NCI-H128 (cell line): Measurements from ENCODE around the gene UCP1.

ENCODE experiments used
- DNase-seq: peaks from one replicate; lab custom pipeline; 2025; ENCODE audit not compliant: unreplicated experiment; lab: John Stamatoyannopoulos, UW

The UCP1 gene, protein sequence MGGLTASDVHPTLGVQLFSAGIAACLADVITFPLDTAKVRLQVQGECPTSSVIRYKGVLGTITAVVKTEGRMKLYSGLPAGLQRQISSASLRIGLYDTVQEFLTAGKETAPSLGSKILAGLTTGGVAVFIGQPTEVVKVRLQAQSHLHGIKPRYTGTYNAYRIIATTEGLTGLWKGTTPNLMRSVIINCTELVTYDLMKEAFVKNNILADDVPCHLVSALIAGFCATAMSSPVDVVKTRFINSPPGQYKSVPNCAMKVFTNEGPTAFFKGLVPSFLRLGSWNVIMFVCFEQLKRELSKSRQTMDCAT

DNA sequence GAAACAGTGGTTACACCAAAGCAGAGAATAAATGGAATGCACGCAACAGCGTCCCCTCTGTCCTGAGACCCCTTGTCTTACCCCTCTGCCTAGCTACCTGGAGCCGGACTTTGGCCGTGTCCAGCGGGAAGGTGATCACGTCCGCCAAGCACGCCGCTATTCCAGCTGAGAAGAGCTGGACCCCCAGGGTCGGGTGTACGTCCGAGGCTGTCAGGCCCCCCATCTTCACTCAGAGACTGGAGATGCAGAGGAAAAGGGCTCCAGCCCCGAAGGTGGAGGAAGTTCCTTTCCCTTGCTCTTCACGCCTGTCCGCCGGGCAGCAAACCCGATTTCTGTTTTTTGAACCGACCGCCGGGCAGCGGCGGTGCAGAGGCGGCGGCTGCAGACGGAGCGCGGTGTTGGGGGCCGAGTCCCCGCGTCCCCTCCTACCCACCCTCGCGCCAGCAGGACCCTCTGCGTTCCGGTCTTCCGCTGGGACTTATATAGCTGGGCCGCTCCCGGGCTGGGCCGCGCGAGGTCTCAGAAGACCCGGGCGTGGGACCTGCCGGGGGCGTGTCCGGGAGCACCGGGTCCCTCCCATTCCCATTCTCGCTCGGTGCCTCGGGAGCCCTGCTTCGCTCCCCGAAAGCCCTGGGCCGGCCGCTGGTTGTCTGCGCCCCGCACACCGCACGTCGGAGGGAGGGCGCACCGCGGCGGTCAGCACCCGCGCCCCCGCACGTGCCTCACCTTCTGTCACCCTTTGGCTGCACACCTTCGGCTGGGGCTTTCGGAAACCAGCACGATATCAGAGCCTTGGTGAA, at the start of gene UCP1:
TSS of gene UCP1 (minus strand) at position 455 of the 800 bp plus-strand sequence. CDS start at position 223, 232 bp downstream.
- DNase-seq: no peak

DNA sequence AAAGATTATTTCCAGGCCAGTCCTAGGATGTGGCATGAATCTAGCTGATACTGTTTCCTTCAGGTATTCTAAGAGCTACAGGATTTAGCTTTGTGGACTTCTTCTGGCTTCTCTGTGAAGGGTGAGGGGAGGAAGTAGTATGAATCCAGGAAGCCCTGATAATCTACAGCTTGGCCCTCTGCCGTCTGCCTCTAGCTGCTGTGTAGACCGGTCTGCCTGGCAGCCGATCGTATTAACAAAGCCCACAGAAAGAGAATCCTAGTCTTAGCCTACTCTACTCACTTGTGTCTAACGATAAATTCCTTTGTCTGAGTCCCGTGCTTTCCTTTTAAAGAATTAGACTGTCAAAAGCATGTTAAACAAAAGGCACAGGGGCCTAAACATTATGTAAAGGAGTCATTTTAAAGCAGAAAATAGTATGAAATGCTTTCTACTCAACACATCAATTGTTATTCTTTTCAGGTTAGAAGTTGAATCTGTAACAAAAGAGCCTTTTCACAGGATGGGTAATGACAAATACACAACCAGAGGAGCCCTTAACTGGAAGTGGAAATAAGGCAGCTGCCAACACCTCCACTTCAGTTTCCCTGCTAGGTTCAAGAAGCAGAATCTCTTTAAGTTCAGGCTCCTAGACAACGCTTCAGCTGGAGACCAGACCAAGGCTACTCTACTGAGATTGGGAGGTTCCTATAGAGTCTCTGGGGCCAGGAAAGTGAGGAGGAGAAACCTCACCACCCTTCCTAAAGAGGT, 48.9 kb upstream of the UCP1 start:
- DNase-seq: no peak

DNA sequence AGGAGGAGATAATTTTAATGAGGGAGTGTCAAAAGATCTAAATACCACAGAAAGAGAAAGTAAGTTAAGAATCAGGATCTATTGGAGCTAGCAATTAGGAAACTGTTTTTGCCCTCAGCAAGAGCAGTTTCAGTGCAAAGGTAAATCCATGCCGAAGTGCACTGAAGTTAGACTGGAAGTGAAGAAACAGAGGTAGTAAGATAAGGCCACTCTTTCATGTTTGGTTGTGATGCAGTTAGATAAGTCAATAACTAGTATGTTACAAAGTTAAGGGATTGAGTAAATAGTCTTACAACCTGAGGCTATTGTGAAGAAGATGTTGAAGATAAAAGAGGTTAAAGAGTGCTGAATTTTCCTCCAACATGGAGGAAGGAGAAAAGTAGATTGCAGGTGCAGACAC, 46.7 kb upstream of the UCP1 start:
- DNase-seq: no peak

DNA sequence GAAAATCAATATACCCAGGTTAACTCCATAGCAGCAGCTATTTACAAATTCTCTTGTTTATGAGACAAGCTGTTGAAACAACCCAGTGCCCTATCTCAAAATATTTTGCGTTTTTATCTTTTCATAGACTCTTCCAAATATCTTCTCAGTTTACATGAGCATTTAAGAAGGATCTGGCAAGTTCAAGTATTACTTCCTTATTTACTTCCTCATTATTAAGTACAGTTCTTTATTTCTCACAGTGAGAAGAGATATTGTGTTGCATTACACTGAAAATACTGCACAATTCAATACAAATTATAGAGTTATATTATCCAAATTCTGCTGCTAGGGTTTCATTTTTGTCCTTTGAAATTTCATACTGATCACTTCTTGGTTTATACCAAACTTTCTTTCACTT, 43.6 kb upstream of the UCP1 start:
- no peak for DNase-seq

DNA sequence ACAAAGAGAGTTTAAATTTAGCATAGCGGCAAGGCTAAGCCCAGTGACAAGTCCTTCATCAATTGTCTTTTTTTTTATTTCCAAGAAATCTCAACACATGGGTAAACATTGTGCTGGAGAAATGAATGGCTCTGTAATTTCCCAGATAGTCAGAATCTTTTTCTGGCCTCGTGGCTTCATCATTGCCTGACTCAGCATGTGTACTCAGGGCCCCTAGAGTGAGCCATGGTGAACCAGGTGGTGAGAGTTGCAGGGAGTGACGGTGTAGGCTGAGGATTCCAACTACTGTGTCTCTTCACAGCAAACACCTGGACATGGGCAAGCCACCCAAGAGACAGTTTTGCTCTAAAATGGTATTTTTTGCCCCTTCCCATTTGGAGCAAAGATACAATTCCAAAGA, 43.1 kb upstream of the UCP1 start:
- no peak for DNase-seq

DNA sequence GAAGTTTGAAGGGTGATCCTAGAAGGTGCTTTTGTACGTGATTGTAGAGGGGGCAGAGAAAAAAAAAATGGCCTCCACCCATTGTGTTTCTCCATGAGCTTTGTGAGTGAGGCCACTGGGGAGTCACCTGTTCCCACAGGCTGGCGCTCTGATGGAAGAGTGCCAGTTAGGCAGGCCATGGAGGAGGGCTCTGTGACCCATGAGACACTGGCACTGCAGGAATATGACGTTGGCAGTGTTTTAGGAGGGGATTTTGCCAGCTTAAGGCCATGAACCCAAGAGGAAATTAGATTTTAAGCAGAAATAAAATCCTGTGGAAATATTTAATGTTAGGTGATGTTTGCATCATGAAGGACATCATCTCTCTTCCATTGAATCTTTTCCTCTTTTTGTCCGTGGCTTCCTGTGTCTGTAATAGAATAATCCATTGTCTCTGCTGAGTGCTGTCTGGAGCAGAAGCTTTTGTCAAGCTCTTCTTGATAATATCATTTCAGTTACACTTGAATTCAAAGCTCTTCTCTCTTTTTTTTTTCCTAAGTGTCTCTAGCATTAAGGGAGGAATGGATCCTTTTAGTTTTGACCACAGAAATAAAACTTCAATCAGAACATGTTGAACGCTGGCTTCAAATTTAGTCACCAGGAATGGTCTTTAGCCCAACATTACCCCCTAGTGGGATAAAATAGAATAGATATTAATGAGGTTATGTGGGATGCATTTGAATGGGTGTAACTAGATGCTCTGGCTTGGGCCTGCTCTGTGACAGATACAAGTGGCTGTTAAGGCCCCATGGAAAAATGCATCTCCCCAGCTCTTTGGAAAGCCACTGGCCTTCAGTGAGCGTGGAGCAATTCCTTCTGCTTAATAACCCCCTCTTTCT, 41.0 kb upstream of the UCP1 start:
- DNase-seq: peak; percentile 38

DNA sequence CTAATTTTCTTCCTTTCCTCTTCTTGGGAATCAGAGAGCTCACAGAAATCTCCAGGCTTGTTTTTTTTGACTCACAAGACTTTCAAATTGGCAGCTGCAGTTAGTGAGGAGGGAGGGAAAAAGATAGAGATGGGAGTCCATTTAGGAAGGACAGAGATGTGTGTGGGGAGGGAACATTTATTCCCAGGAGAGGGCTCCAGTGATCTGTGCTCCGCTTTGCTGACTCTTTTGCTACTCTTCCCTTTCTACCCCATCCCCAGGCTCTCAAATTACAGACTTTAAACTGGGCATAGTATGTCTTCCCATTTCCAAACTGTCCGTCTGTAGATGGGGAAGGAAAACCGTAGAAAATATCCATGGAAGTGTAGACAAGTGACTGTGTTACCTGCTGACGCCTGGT, 39.1 kb upstream of the UCP1 start:
- no peak for DNase-seq

DNA sequence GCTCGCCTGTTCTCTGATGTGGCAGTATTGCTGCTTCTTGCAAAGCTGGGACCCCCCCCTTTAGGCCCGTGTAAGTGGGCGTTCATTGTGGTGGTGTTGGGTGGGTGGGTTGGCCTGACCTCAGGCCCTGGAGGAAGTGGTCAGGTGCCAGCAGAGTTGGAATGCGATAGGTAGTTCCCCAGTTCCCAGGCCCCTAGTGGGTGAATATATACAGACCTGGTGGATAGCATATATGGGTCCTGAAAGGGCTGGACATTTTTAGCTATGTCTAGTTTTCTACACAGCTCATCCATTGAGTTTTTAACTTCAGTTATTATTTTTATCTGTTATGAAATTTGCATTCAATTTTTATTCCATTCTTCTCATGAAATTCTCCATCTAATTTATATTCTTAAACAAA, 35.8 kb upstream of the UCP1 start:
- no peak for DNase-seq

DNA sequence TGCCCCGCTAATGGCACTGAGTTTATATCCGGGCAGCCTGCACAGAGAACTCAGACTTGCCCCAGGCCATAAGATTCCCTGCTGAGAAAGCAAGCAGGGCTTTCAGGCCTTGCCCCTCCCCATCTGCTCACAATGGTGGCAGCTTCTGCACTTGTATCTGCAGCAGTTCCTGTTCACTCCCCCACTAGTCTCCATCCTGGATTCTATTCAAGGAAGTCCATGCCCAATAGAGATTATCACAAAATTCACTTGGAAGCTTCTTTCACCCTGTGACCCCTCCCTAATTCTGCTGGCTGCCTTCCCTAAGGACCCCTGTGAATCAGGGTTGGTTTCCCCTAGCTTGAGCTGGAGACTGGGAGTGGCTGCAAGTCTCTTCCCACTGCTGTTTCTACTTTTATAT, 34.5 kb upstream of the UCP1 start:
- DNase-seq: no peak

DNA sequence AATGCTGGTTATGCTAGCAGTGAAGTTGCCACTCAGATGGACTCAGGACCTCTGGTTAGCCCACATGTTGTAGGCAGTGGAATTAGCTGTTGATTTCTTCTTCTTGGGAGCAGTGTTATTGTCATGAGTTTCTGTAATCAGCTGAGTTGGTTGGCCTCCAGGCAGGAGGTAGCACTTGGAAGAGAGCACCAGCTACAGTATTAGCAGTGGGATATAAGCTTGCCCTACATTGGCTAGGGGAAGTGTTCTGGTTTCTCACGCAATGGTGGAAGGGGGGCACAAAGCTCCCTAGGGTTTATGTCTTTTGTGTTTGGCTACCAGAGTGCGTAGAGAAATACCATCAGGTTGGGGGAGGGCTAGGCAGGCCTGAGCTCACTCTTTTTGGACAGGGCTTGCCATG, 34.0 kb upstream of the UCP1 start:
- DNase-seq: no peak

DNA sequence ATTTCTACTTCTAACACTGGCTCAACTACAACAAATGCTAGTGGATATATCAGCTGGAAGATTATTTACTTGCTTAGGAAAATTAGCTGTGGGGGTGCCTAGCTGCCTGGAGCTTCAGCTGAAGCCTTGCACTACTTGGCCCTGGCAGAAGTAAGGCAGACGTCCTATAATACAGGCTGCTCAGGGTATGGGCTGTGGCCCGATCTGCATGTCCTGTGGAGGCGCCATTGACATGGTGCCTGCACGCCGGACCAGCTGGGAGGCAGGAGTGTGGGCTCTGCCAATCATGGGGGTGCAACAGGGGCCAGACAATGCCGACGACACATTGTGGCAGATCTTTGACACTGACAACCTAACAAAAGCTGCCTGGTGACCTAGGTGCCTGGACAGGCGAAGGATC, 31.6 kb upstream of the UCP1 start:
- no peak for DNase-seq

DNA sequence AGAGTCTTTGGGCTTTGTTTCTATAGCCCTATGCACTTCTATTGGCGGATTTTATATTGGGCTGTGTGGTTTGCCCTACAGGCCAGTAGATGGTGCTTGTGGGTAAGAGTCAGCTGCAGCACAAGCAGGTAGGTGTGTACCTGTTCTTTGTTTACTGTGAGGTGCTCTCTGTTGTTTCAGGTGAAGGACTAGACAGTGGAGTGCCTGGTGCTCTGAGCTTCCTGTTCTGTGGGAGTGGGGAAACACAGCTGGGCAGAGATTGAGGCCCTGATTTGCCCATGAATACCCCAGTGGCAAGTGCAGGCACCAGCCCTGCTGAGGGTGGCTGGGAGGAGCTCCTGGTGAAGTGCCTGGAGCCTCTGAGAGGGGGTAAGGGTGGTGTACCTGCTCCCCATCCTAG, 26.3 kb upstream of the UCP1 start:
- DNase-seq: no peak

DNA sequence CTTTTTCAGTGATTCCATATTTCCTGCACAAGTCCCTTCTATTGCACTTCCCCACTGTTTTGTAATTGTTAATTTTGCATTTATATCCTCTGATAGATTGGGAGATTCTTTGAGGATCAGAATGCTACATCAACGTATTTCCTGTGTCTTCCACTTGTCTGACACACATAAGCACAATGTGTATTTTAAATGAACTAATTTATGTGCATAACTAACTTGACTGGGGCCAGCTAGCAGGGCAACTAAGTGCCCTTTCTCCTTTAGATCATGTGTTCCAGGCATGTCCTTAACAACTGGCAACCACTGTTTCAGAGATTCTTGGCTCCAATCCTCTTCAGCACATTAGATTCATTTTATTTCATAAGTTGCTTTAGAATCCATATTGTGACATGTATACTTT, 15.7 kb upstream of the UCP1 start:
- DNase-seq: no peak

DNA sequence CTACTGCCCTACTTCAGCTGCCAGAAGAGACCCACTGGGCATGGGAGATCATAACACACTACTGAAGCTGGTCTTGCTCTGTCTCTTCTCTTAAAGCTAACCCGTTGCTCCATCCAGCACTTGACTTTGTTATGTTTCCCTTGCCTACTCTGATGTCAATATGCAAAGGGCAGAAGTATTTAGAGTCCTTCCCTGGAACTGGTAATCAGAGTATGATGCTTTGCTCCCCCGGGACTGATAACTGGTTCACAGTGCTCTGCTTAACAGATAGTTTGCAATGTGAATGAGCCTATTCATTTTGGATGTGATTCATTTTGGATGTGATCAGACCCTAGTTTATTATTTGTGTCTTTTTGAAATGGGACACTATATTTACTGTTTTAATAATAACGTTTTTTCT, 12.3 kb upstream of the UCP1 start:
- no peak for DNase-seq

DNA sequence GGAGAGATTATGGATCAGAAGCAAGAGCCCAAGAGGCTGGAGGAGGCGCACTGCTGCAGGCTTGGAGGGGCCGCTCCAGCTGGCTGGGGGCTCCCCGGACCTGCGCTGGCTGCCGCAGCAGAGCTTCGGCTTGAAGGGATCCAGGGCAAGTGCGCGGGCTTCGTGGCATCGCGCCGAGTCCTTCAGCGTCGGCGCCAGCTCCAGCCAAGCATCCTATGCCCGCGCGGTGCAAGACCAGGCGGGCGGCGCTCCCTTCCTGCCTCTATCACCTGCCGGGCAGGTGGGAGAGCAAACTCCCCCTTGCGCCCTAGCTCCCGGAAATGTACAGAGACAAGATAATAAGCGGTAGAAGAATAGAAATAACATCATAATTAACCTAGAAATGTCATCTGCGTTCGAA, 10.5 kb upstream of the UCP1 start:
- no peak for DNase-seq

DNA sequence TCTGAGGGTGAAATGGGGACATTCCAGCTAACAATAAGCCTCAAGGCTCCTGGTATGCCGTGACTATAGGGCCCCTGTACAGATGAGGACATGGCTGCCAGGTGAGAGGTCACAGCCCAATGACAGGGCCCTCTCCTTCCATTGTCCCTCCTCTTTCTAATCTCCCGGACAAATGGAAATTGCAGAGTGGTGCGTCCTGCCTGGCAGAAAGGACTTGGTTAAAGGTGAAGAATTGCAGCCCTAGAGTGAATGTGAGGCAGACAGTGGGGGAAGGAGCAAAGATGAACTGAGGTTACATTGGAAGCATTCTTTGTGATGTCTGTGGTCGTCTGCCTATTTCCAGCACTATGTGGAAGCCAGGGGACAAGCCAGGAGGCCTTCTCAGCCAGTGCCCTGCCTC, 6.7 kb upstream of the UCP1 start:
- DNase-seq: no peak

DNA sequence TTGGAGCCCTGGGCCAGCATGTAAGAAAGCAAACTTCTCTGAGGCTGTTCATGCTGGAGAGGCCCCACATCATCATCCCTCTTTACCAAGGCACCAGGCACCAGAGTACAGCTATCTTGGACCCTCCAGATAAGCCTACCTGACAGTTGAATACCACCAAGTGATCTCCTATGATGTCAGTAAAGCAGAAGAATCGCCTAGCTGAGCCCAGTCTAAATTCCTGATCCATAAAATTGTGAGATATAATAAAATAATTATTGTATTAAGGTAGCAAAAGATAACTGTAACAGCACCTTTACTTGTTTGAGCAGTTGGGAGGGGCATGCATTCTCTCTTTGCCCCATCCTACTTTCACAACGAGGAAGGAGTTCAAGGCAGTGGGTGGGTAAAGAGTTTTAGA, 2.9 kb upstream of the UCP1 start:
- DNase-seq: no peak

DNA sequence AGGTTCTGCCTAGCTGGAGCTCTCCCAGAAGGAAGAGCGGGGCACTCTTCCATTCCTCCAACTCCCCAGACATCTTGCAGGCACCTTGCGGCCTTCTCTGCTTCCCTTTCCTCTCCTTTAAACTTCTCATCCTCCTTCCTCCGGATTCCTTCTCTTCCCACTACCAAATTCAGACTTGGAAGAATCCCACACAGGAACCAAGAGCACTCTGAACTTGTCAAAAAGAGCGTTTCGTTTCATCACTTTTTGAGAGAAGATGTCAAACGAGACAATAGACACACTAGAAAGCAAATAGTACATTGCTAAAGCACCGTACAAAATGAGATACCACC, 512 bp upstream of the UCP1 start:
- no peak for DNase-seq

DNA sequence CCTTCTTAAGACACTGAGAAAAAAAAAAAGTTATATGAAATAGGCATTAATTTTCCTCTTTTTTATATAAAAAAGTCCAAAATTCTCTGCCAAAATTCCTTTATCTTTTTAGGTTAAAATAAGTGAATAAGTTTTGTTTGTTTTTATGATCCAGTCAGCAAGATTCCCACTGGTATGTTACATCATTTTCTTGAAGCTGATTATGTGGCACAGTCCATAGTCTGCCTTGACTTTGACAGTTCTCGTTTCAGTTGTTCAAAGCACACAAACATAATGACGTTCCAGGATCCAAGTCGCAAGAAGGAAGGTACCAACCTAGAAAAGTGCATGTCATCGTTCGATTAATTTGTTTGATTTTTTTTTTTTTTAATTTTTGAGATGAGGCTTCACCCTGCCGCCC, 9.1 kb downstream of the UCP1 start:
- DNase-seq: no peak

DNA sequence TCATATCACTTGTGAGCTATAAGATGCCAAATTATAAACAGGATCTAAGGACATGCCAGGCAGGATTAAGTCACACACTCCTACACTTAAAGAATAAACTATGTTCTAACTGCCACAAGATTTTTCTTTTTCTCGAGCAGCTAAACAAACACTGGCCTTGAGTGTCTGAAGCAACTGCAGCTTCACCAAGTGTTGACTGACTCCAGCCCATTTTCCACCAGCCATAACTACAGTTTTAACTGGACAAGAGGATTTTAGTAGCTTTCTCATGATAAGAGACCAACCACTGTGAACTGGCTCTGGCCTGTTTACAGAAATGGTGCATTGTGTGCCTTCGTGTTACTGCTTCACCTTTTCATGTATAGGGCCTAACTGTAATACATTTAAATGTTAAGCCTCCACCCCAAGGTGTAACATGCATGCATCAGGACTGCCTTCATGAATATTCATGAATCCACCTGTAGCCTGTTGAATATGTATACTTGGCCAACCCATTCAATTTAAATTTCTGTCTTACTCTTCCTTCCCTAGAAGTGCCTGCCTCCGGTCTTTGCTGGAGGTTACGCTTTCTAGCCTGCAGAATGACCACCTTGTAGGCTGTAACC, 10.8 kb downstream of the UCP1 start:
- no peak for DNase-seq
